HG03095 (cell line): ENCODE results near the gene TRABD2A.
A peak's percentile ranks its signal among the peaks of the same experiment; 100 is the strongest.
"Not testable (repeated sequence)": the region's sequence is repeated elsewhere in the genome, so short reads cannot be mapped to it uniquely, and the experiment has no call there.

Experiments used
- ATAC-seq: cut with Tn5 transposase; IDR thresholded peaks from one replicate; pipeline ENCODE4 v1.9.1; 2021; ENCODE audit warnings: moderate library complexity; ENCODE audit not compliant: unreplicated experiment

The TRABD2A gene

DNA sequence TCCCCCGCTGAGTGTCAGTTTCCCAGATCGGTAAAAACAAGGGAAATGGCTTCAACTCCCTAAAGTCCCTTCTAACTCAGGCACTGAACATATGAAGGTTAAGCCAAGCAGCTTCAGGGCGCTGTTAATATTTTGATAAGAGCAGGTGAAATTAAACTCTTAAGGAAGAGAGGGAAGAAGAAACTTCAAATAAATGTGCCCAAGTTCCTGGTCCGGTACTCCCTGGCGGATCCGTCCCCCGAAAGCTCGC lies 564 bp downstream of the TRABD2A start:
- no peak for ATAC-seq

GRCh38 chr2:84879584-84880394 lies 1.1 kb downstream of the TRABD2A start:
- peak; percentile 58 for ATAC-seq

GRCh38 chr2:84878896-84879583 lies 1.8 kb downstream of the TRABD2A start:
- ATAC-seq, result no peak

DNA sequence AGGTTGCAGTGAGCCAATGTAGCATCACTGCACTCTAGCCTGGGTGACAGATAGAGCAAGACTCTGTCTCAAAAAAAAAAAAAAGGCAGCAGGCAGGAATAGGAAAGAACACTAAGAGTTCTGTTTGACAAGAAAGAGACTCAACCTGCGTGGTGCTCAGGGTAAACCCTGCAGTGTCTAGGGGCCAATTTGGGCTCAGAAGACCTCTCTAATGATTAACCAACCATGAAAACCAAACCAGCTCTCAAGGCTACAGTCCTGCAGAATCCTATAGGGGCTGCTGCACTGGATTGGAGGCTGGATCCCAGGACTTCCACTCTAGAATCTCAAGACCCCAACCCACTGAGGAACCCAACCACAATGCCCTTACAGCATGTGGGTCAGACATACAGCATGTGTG lies 2.4 kb downstream of the TRABD2A start:
- no peak for ATAC-seq

DNA sequence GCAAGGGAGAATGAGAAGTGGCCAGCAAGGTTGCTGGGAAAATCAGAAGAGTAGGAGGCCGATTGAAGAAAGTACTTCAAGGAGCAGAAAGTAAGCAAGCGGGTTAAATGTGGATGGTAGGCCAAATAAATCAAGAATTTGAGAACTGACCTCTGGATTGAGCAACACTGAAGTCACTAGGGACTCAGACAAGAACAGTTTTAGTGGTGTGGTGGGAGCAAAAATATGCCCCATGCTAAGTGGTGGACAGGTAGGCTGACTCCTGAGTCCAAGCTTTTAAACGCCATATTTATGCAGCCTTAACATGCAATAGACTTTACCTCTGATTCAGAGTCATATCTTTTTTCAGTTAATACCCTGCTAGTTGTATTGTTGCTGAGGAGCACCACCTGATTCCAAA lies 4.5 kb downstream of the TRABD2A start:
- ATAC-seq, result no peak

GRCh38 chr2:84875619-84876018 lies 5.3 kb downstream of the TRABD2A start:
- not testable (repeated sequence) for ATAC-seq

GRCh38 chr2:84875213-84875560 lies 5.7 kb downstream of the TRABD2A start:
- no peak for ATAC-seq

- ATAC-seq, result no peak
Measured at GRCh38 chr2:84874381-84875212, 6.3 kb downstream of the TRABD2A start.

GRCh38 chr2:84873350-84873749 lies 7.5 kb downstream of the TRABD2A start:
- ATAC-seq, result no peak

DNA sequence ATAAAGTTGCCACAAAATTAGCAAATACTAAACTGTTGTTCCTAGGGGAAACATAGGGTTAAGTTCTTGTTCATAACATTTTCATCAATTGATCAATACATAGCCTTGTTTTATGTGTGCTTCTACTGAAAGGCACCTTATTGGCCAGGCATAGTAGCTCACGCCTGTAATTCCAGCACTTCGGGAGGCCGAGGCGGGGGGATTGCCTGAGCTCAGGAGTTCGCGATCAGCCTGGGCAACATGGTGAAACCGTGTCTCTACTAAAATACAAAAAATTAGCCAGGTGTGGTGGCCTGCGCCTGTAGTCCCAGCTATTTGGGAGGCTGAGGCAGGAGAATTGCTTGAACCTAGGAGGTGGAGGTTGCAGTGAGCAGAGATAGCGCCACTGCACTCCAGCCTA lies 8.2 kb downstream of the TRABD2A start:
- not testable (repeated sequence) for ATAC-seq

DNA sequence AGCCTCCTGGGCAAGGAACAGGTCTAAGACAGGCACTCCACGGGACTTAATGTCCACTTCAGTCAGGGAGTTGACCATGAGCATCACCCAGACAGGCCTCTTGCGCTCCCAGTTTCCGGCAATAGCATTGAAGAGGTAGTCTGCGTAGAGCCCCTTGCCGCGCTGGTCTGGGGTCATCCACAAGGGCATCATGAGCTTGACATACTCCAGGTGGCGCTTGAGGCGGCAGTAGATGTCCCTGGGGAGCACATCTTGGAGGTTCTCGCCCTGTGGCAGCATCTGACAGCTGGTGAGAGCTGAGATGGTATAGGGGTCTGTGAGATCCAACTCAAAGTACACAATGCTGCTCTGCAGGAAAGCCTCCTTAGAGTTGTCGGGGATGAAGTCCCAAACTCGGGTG lies 10.6 kb downstream of the TRABD2A start:
- no peak for ATAC-seq

DNA sequence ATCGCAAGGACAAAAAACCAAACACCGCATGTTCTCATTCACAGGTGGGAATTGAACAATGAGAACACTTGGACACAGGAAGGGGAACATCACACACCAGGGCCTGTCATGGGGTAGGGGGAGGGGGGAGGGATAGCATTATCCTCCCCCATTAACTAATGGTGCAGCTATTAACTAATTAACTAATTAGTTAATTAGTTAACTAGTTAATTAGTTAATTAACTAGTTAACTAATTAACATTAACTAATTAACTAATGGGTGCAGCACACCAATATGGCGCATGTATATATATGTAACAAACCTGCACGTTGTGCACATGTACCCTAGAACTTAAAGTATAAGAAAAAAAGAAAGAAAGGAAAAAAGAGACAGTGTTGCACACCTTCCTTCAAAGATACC lies 12.6 kb downstream of the TRABD2A start:
- ATAC-seq, result not testable (repeated sequence)

DNA sequence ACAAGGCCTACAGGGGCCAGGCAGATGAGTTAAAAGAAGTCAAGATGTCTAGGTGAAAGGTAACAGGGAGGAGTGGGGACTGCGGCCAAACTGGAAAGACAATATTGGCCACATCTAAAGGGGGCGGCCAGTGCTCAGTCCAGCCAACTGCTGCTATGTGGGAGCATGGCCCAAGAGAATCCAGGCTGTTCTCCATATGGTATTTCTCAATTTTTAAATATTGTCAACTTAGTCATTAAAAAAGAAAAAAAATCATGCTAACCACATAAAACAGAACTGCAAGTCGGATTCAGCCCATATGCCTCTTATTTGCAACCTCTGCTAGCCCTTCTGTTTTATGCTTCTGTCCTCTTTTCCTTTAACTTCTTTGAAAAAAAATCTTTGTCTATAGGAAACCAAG lies 14.8 kb downstream of the TRABD2A start:
- ATAC-seq, result no peak

GRCh38 chr2:84865181-84865783 lies 15.6 kb downstream of the TRABD2A start:
- no peak for ATAC-seq

DNA sequence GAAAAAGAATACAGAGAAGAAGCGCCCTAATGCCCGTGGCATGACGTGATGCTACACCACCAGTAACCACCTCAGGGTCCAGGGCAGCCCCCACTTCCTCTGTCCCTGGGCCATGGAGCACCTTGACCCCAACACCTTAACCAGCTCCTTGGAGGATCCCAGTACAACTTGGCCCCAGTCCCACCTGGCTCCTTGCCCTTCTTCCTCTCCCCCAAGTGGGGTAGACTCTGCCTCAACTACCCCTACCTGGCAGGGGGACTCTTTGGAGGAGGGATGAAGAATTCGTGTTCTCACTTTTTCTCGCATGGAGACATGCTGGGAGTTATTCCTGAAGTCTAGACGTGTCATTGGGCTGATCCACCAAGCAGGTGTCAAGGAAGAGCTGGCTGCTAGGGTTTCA lies 18.9 kb downstream of the TRABD2A start:
- no peak for ATAC-seq

- no peak for ATAC-seq
Measured at GRCh38 chr2:84861539-84861938, 19.3 kb downstream of the TRABD2A start.

DNA sequence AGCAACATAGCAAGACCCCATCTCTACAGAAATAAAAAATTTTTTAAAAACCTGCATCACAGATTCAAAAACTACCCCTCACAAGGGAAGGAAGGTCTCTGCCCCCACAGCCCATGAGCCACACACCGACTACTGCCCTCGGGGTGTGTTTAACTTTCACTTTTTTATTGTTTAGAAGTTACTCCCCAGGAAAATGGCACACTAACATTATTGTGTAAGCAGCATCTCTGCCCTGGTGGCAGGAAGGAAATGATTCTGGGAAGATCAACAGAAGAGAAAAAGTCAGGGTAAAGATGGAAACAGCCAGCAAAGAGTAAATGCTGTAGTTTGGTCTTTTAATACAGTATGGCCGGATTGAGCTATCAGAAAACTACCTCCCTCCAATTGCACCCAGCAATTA lies 21.9 kb downstream of the TRABD2A start:
- ATAC-seq, result no peak

DNA sequence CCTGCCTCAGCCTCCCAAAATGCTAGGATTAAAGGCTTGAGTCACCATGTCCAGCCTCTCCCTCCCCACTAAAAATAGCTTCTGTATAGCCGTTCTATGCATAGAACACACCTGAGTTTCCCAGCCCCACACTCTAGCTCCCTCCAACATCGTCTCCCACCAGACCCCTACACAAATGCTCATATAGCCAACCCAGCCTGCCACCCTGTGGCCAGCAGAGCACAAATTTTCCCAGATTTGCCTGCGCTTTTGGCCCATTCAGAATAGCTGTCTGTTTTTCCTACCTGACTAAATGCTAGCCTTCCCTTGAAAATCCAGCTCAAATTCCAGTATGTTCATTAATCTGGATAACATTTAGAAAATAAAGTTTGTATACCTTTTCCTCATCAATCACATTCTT lies 22.8 kb downstream of the TRABD2A start:
- ATAC-seq, result no peak

DNA sequence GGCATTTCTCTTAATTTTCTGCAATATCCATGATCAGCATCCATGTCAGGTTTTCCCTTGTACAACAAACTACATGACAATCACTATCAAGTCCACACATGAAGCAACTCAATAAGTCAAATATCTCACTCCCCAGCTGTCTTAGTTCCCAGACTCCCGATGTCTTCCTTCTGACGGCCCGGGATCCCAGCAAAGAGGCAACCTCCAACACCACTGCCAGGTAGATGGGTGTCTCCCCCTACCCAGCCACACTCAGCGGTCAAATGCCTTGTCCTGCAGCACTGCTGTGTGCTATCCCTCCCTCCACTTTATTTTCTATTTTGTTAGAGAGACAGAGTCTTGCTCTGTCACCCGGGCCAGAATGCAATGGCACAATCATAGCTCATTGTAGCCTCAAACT lies 23.3 kb downstream of the TRABD2A start:
- ATAC-seq, result no peak

- no peak for ATAC-seq
Measured at GRCh38 chr2:84856787-84857186, 24.1 kb downstream of the TRABD2A start.

GRCh38 chr2:84855731-84856130 lies 25.2 kb downstream of the TRABD2A start:
- ATAC-seq, result no peak

DNA sequence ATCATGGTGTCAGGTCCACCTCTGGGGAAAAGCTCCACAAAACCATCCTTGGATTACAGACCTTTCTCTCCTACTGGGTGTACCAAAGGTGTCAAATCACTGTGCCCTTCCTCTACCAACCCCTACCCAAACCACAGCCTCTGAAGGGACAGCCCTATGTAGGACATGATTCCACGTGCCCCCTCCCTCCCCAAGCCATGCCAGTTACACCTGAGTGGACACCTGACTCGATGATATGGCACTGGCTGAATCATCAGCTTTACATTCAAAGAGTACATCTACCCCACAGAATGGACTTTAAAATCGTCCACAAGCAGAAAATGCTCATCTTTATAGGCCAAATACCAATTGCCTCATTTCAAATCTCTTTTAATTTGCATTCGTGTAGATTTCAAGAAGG lies 26.0 kb downstream of the TRABD2A start:
- ATAC-seq, result no peak
